ENCODE measurements around the gene PRSS1.

The PRSS1 gene

GRCh38 chr7:142801601-142802295 lies 52.5 kb downstream of the PRSS1 start:
- Histone ChIP-seq H3K79me2 (ENCODE audit: control insufficient read depth, low read length) (peaks cover 40% of the 10 kb centered on the region), H3K27me3 (ENCODE audit: control insufficient read depth, low read length) (no peaks in the 10 kb centered on the region), H3K9me3 (ENCODE audit: control insufficient read depth, insufficient read depth, low read length) (no peaks in the 10 kb centered on the region), H3K4me1 (ENCODE audit: control insufficient read depth, low read length) (peaks cover 77% of the 10 kb centered on the region), H3K4me2 (ENCODE audit: low read length) (no peak overlapping the region), H3K27ac (ENCODE audit: low read depth, low read length) (no peak overlapping the region), H3K9me2 (replicated peaks; ENCODE audit: control insufficient read depth, low read length) (no peaks in the 10 kb centered on the region), H3K4me3 (ENCODE audit: low read length) (no peak overlapping the region), H3K36me3 (ENCODE audit: control insufficient read depth, low read length) (peaks cover 85% of the 10 kb centered on the region), H3F3A (ENCODE audit: control insufficient read depth, insufficient read depth) (peaks cover 27% of the 10 kb centered on the region), H4K20me1 (ENCODE audit: control insufficient read depth, insufficient read depth, low read depth, low read length) (no peaks in the 10 kb centered on the region)
- no peak for TF ChIP-seq CTCF (IDR thresholded peaks at IDR 0.05; ENCODE audit: low read depth, low read length, poor library complexity, severe bottlenecking)
- TF ChIP-seq EZH2phosphoT487 (IDR thresholded peaks at IDR 0.05; ENCODE audit: borderline replicate concordance, low read length) = no peak

GRCh38 chr7:142802301-142802700 lies 53.0 kb downstream of the PRSS1 start:
- Histone ChIP-seq H4K20me1 (ENCODE audit: control insufficient read depth, insufficient read depth, low read depth, low read length) (no peaks in the 10 kb centered on the region), H3K27ac (ENCODE audit: low read depth, low read length) (0 out of 2 replicates have a peak overlapping the region, but pooled peaks have one; percentile 10), H3K9me3 (ENCODE audit: control insufficient read depth, insufficient read depth, low read length) (no peaks in the 10 kb centered on the region), H3K36me3 (ENCODE audit: control insufficient read depth, low read length) (peaks cover 87% of the 10 kb centered on the region), H3K27me3 (ENCODE audit: control insufficient read depth, low read length) (no peaks in the 10 kb centered on the region), H3K4me1 (ENCODE audit: control insufficient read depth, low read length) (peaks cover 78% of the 10 kb centered on the region), H3K4me2 (ENCODE audit: low read length) (no peak overlapping the region), H3K79me2 (ENCODE audit: control insufficient read depth, low read length) (peaks cover 34% of the 10 kb centered on the region), H3K4me3 (ENCODE audit: low read length) (no peak overlapping the region), H3F3A (ENCODE audit: control insufficient read depth, insufficient read depth) (peaks cover 32% of the 10 kb centered on the region), H3K9me2 (replicated peaks; ENCODE audit: control insufficient read depth, low read length) (no peaks in the 10 kb centered on the region)
- TF ChIP-seq CTCF (IDR thresholded peaks at IDR 0.05; ENCODE audit: low read depth, low read length, poor library complexity, severe bottlenecking) (no peak), EZH2phosphoT487 (IDR thresholded peaks at IDR 0.05; ENCODE audit: borderline replicate concordance, low read length) (no peak)

All from DOHH2 (cell line).